ENCODE measurements around the gene NR2E1.

Gene NR2E1

GRCh38 chr6:108211671-108212070 is 45.8 kb downstream of the NR2E1 start:
- DNase-seq: no peak

DNA sequence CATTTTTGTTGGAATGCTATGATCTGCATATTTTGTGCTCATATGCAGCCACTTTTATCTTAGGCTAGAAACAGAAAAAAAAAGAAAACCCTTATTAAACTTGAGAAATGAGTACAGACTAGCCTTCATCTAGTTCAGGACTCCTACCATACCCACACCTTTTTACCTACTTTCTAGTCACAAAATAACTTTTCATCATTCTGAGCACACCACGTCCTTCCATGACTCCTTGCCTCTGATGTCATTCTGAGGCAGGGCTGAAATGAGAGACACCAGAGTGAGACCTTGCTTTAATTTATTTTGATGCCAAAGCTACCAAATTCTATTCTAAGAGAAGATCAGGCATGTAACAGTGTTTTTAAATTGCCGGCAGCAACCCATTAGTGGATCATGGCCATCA is 56.2 kb downstream of the NR2E1 start:
- DNase-seq: no peak

- DNase-seq: no peak
These were observed 56.7 kb downstream of the NR2E1 start for GRCh38 chr6:108222504-108222903.

DNA sequence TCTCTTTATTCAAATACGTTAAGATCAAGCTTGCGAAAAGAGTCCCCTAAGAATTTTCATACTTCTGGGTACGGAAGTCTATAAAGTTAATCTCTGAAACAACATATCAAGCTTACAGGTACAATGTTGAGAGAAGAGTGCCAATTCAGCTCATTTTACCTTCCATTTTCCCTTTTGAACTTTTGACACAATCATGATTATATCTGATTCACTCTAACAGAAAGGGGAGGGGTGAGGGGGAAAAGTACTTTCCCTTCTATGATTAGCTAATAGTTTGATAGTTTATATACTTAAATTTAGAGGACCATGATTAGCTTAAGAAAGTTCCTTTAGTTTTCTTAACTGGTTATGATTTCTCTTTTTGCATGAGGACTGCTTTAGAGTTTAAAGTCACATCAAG is 61.5 kb downstream of the NR2E1 start:
- no peak for DNase-seq

DNA sequence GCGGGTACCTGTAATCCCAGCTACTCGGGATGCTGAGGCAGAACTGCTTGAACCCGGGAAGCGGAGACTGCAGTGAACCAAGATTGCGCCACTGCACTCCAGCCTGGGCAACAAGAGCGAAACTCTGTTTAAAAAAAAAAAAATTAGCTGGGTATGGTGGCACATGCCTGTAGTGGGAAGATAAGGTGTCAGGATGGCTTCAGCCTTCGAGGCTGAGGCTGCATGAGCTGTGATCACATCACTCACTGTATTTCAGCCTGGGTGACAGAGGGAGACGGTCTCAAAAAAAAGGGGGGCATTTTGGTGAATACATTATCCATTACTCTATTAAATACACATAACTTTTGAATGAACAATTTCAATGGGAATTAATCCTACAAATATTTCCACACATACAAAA is 62.6 kb downstream of the NR2E1 start:
- no peak for DNase-seq

DNA sequence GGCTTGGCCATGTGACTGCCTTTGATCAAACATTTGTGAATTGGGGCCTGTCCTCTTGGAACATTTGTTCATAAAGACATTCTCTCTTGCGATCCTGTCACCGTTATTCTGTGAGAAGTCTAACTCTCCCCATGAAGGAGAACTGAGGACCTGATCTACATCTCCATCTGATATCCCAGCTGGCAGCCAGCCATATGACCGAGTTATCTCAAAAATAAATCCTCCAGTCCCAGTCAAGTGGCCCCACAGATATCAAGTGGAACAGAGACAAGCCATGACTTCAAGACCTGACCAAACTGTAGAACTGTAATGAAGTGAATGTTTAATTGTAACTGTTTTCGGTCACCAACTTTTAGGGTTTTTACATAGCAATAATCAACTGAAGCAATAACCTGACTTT is 69.3 kb downstream of the NR2E1 start:
- no peak for DNase-seq

DNA sequence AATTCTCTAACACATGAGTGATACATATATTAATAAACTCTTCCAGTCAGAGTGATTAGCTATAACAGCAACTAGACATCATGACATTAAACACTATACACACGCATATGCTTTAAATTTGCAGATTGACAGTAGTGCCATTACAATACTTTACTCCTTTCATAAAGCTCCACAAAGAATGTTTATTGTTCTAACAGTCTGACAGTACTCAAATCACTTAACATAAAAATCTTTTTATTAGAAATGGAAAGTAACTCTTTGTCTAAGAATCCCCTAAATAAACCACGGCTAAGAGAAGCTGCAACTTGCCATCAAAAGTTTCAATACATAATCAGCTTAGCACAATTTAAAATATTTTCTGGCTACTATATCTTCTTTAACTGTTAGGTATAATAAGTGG is 71.0 kb downstream of the NR2E1 start:
- DNase-seq: no peak

DNA sequence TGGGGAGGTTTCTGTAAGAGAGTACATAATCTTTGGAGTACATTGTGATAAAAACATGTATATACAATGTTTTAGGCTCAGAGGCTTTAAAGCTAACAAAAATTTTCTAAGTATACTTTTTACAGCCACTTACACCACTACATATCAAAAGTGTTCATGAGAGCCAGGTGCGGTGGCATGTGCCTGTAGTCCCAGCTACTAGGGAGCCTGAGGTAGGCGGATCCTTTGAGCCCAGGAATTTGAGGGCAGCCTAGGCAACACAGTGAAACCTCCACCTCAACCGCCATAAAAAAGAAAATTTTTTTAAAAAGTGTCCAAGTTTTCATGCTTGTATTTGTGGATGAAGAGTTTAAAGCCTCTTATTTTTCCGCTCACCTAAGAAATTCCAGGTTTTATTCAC is 72.5 kb downstream of the NR2E1 start:
- no peak for DNase-seq
